Posterior vena cava (tissue), 2 donors: ENCODE results near the gene ZNF318. TPM values are rescaled to one million over a fixed set of nuclear protein-coding genes. Genes with fewer than 3 reads are reported as not detected.
"Not testable (repeated sequence)": the region's sequence is repeated elsewhere in the genome, so short reads cannot be mapped to it uniquely, and the experiment has no call there.

Experiments
- DNase-seq: peaks from one replicate; pipeline ENCODE4 v3.0.0-alpha.2; 2020; ENCODE audit warnings: low spot score
- intact Hi-C, 2 donors: fragments of 100-400 bp; cut with DNase I; formaldehyde crosslinking; loops; one replicate each; pipeline versions ENCODE4 v1.14.1 to v1.14.2; 2022 to 2023
- long read RNA-seq, 2 donors: library from polyadenylated mRNA; unstranded; transcript quantifications; one replicate each; pipeline ENCODE4 v2.0.0, GENCODE V29; 2020 to 2021
- total RNA-seq, 2 donors: library from RNA; stranded (reverse); fragmentation: NEBNext Ultra II Directional; extraction: Animal tissue kit (Norgen Biotek cat#: 25700); gene quantifications; one replicate each; pipeline ENCODE4 v1.2.1, GENCODE V29; 2021
- donor health status: DM: yes; HTN: yes; CAD: no.
- donor health status: DM: yes; HTN: yes; CAD: no.

ZNF318 gene, protein sequence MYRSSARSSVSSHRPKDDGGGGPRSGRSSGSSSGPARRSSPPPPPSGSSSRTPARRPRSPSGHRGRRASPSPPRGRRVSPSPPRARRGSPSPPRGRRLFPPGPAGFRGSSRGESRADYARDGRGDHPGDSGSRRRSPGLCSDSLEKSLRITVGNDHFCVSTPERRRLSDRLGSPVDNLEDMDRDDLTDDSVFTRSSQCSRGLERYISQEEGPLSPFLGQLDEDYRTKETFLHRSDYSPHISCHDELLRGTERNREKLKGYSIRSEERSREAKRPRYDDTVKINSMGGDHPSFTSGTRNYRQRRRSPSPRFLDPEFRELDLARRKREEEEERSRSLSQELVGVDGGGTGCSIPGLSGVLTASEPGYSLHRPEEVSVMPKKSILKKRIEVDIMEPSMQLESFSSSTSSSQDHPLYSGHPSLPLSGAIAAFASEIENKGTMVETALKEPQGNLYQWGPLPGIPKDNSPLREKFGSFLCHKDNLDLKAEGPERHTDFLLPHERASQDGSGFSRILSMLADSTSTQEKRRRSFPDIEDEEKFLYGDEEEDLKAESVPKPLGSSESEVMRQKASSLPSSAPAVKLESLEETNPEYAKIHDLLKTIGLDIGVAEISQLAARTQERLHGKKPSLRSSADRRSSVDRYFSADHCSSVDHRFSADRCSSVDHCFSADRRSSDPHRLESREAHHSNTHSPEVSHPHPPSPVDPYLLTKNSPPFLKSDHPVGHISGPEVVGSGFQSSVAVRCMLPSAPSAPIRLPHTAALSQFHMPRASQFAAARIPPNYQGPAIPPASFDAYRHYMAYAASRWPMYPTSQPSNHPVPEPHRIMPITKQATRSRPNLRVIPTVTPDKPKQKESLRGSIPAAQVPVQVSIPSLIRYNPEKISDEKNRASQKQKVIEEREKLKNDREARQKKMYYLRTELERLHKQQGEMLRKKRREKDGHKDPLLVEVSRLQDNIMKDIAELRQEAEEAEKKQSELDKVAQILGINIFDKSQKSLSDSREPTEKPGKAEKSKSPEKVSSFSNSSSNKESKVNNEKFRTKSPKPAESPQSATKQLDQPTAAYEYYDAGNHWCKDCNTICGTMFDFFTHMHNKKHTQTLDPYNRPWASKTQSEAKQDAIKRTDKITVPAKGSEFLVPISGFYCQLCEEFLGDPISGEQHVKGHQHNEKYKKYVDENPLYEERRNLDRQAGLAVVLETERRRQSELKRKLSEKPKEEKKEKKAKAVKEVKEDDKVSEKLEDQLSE (N-terminal part only)
- total RNA-seq = 10 to 100 TPM; 11.2 to 13.9 TPM
- long read RNA-seq, donor 1, partial matches to known transcripts = 1 of 2 reads
- long read RNA-seq, donor 1, other reads (novel, unspliced or antisense) = 1 of 2 reads
- long read RNA-seq, donor 2, partial matches to known transcripts = 4 of 12 reads
- long read RNA-seq, donor 2, other reads (novel, unspliced or antisense) = 8 of 12 reads

DNA sequence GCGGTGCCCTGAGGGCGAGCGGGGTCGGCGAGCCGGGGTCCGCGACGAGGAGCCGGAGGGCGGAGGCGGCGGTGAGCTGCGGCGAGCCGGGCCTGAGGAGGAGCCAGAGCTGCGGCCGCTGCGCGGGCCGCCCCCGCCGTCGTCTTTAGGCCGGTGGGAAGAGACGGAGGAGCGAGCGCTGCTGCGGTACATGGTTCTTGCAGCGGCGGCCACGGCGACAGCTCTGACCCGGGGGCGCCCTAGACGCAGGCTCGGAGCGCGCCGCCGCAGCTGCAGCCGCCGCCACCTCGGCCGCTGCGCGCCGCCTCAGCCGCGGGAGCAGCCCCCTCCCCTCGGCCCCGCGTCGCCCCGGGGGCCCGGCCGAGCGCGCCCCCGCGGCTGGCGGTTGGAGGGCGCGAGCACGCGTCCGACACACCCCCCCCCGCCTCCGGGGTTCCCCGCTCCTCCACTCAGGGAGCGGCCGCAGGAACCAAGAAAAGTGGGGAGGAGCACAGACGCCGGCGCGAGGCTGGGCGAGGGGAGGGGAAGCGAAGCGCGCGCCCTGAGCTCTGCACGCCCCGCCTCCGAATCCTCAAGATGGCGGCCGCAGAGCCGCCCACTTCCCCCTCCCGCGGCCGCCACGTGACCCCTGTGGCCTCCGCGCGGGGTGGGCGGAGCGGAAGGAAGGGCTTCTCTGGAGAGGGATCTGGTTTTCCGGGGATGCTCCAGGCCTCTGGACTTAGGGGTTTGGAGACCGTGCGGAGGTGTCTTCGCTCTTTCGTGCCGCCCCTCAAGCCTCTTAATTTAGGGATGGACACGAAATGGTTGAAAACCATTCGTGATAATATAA, at the start of gene ZNF318:
ZNF318 (minus strand) TSS at position 474 of the 829 bp plus-strand sequence; CDS start at position 192, 282 bp downstream.
- intact Hi-C loops = loop anchor here in 1 of 2 donors (5.0 kb wide), 1 partner anchor 547 kb away; no protein-coding TSS in a partner anchor
- peak; percentile 99 for DNase-seq

DNA sequence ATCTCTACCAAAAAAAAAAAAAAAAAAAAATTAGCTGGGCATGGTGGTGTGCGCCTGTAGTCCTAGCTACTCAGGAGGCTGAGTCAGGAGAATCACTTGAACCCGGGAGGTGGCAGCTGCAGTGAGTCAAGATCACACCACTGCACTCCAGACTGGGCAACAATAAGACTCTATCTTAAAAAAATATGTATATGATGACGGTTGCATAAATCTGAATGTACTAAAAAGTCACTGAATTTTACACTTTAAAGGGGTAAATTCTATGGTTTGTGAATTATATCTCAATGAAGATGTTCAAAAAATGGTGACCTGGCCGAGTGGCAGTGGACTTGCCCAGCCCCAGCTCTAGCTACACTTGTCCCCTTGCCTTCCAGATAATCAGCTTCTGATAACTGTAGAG, 47.5 kb upstream of the ZNF318 start:
- DNase-seq = no peak
- intact Hi-C loops = no loop called here

- intact Hi-C loops, DNase-seq: not testable (repeated sequence)
Observed at GRCh38 chr6:43415275-43415674, 45.8 kb upstream of the ZNF318 start.

DNA sequence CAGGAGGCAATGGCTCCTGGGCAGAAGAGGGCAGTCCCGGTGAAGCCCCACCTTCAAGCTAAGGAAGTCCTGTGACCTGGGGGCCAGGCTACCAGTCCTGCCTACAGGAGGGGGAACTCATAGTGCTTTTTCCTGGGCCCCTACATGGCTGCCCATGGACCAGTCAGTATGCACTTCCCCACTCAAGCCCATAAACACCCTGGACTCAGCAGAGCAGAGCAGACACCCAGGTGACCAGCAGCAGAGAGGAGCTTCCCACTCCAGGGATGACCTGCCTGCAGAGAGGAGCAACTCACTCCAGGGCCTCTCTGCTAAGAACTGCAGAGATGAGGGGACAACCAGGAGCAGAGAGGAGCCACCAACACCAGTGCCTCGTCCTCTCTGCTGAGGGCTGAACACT, 43.6 kb upstream of the ZNF318 start:
- DNase-seq = no peak

DNA sequence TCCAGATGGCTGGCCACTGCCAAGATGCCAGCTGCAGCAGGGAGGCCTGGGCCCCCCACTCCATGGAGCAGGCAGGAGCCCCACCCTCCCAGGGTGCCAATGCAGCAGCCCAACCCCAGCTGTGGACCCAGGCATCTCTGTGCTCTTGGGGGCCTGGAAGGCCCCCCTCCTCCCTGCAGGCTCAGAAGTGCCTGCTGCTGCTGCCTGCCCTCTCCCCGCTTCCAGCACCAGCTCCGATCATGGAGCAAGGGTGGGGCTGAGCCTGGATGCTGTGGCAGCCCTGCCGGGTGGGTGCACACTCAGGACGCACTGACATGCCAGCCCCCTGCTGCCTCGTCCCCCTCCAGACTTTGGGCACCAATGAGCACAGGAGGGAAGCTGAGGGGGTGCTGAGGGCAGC, 43.1 kb upstream of the ZNF318 start:
- intact Hi-C loops = no loop called here
- no peak for DNase-seq

More for the DNA sequence above, 43.6 kb upstream of the ZNF318 start:
- intact Hi-C loops = no loop called here

DNA sequence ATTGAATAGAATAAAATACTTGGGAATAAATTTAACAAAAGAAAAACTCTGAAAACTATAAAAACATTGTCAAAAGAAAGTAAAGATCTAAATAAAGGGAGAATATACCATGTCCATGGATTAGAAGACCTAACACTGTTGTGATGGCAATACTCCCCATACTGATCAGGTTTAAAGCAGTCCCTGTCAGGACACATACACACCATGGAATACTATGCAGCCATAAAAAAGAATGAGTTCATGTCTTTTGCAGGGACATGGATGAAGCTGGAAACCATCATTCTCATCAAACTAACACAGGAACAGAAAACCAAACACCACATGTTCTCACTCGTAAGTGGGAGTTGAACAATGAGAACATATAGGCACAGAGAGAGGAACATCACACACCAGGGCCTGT, 41.3 kb upstream of the ZNF318 start:
- intact Hi-C loops, DNase-seq: not testable (repeated sequence)

DNA sequence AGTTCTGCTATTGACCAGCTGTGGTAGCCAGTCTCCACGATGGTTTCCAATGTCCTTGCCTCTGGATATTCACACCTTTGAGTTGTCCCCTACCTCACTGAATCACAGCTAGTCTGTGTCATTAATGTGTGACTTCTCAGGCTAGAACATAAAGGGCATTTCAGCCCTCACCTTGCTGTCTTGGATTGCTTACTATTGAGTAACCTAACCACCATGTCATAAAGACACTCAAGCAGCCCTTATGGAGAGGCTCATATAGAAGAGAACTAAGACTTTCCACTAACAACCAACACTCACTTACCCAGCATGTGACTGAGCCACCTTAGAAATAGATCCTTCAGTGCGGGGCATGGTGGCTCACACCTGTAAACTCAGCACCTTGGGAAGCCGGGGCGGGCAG, 38.8 kb upstream of the ZNF318 start:
- intact Hi-C loops = no loop called here
- DNase-seq = no peak

DNA sequence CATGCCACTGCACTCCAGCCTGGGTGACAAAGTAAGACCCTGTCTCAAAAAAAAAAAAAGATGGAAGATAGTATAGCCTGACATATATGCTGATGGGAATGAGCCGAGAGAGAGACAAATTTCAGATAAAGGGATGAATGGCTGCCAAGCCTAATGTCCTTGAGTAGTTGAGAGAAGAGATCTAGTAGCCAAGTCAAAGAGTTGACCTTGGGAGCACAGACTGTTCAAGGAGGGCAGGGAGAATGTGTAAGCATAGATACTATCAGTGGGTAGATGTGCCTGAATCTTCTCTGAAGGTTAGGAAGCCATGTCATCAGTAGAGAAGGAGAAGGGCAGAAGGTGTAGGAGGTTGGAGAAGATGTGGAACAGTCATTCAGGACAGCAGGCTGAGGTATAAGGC, 37.8 kb upstream of the ZNF318 start:
- intact Hi-C loops = no loop called here
- DNase-seq = no peak

GRCh38 chr6:43405354-43405753, 35.9 kb upstream of the ZNF318 start:
- intact Hi-C loops = no loop called here
- no peak for DNase-seq

GRCh38 chr6:43402820-43403219, 33.4 kb upstream of the ZNF318 start:
- DNase-seq = no peak
- intact Hi-C loops = no loop called here

GRCh38 chr6:43401730-43402129, 32.3 kb upstream of the ZNF318 start:
- intact Hi-C loops = no loop called here
- DNase-seq = no peak

GRCh38 chr6:43399932-43400487, 30.6 kb upstream of the ZNF318 start:
- DNase-seq = no peak
- intact Hi-C loops = no loop called here

DNA sequence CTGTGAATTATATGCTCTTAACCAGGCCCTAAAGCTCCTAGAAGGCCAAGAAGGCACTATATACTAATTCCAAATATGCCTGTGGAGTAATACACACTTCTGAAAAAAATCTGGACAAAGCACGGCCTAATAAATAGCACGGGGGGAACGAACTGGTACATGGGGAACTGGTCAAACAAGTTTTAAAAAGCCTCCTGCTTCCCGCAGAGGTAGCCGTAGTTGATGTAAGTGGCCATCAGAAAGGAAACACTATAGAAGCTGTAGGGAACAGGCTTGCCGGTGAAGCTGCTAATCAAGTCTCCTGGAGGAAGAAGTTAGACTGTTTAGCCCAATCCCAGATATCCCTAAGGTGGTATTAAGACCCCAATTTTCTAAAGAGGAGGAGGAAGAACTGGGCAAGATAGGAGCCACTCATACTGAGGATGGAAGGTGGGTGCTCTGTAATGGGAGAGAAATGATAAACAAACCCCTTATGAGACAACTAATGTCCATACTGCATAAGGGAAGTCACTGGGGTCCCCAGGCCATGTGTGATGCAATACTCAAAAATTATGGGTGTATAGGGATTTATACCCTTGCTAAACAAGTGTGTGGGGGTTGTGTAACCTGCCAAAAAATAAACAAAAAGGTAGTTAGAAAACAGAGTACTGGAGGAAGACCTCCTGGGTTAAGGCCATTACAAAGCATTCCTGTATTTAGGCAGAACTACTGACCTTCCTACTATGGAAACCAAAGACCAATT, 27.1 kb upstream of the ZNF318 start:
- no peak for DNase-seq
- intact Hi-C loops = no loop called here

GRCh38 chr6:43395776-43396175, 26.3 kb upstream of the ZNF318 start:
- intact Hi-C loops = no loop called here
- DNase-seq = no peak

- no peak for DNase-seq
- intact Hi-C loops = no loop called here
Observed at GRCh38 chr6:43394982-43395381, 25.5 kb upstream of the ZNF318 start.

DNA sequence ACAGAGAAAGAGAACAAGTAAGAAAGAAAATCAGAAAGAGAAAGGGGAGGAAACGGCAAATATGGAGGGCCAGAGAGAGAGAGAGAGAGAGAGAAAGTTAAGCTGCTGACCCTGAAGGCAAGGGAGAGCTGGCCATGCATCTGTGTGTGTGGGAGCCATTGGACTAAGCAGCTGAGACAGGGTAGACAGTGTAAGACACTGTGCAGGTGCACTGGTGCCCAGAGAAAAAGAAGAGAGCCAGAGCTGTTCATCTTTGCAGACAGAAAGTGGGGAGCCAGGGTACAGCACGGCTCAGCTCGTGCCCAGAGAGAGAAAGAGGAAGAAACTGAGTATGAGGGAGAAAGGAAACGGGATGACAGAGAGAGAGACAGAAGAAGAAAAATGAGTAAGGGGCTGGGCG, 24.2 kb upstream of the ZNF318 start:
- intact Hi-C loops = no loop called here
- DNase-seq = no peak

GRCh38 chr6:43393133-43393532, 23.7 kb upstream of the ZNF318 start:
- intact Hi-C loops, DNase-seq: not testable (repeated sequence)
